ENCODE data around the gene TMEM256. TPM values are rescaled to one million over a fixed set of nuclear protein-coding genes. Genes with fewer than 3 reads are reported as not detected.

Gene TMEM256
- total RNA-seq, 1 experiment from 2014 or later: 151 TPM

GRCh38 chr17:7448461-7448860 lies 44.6 kb upstream of the TMEM256 start:
- no peak overlapping the region for H3K27ac Mint-ChIP-seq
- Histone ChIP-seq H2BK20ac (ENCODE audit: low read depth, low read length, poor library complexity, severe bottlenecking) (no peak overlapping the region), H3K27me3 (ENCODE audit: insufficient read depth, low read length) (peaks cover 1% of the 10 kb centered on the region; the same call in 1 of the 2 replicates), H2BK5ac (ENCODE audit: insufficient read length, low read length) (no peak overlapping the region), H4K8ac (replicated peaks; ENCODE audit: insufficient read length, low read depth, low read length) (no peak overlapping the region), H3K79me1 (ENCODE audit: insufficient read depth, low read depth, low read length, poor library complexity, severe bottlenecking) (no peaks in the 10 kb centered on the region), H3K4me2 (ENCODE audit: insufficient read depth, insufficient read length, low read length) (no peak overlapping the region), H3K27ac (ENCODE audit: insufficient read length, low read depth, low read length) (no peak overlapping the region), H2AFZ (ENCODE audit: low read length) (no peak overlapping the region), H3T11ph (ENCODE audit: low read length) (no peak overlapping the region), H2AK5ac (ENCODE audit: insufficient read length, low read length) (no peak overlapping the region), H3K18ac (ENCODE audit: insufficient read length, low read depth, low read length) (no peak overlapping the region), H3K14ac (ENCODE audit: insufficient read depth, low read length) (no peak overlapping the region), H3K9ac (ENCODE audit: extremely low read depth, insufficient read length, low read length) (no peak overlapping the region), H4K20me1 (ENCODE audit: control insufficient read depth, insufficient read depth, insufficient read length) (no peaks in the 10 kb centered on the region), H3K9me3 (ENCODE audit: control insufficient read depth, low read depth, low read length) (no peaks in the 10 kb centered on the region), H3K79me2 (ENCODE audit: insufficient read depth, low read length) (no peaks in the 10 kb centered on the region), H3K56ac (ENCODE audit: insufficient read length, low read depth, low read length) (no peak overlapping the region), H3K4ac (ENCODE audit: low read depth, low read length) (no peak overlapping the region), H4K91ac (ENCODE audit: insufficient read length, low read depth, low read length) (no peak overlapping the region), H3K23me2 (ENCODE audit: insufficient read length, low read depth, low read length, poor library complexity, severe bottlenecking) (peaks cover 7% of the 10 kb centered on the region), H2BK120ac (ENCODE audit: low read depth, low read length, poor library complexity, severe bottlenecking) (no peak overlapping the region), H3K4me1 (ENCODE audit: insufficient read depth, low read length) (no peaks in the 10 kb centered on the region; the same call in 1 of the 2 replicates), H3K23ac (ENCODE audit: insufficient read length, low read depth, low read length) (no peak overlapping the region), H2BK12ac (ENCODE audit: insufficient read length, low read depth, low read length) (no peak overlapping the region), H2BK15ac (ENCODE audit: low read depth, low read length) (no peak overlapping the region), H4K5ac (ENCODE audit: insufficient read length, low read depth, low read length) (no peak overlapping the region)
- no peaks in the 10 kb centered on the region; a peak in 1 of 5 replicates for H3K9me3 Mint-ChIP-seq
- H3K36me3 Mint-ChIP-seq (ENCODE audit: insufficient read depth in 1 of 3, low read depth in 3 of 3): peaks cover 7 to 18% (median 11%) of the 10 kb centered on the region in 3 experiments
- no peak for DNase-seq
- peaks cover 18 to 30% of the 10 kb centered on the region in 2 experiments for H3K4me1 Mint-ChIP-seq
- H3K27me3 Mint-ChIP-seq (ENCODE audit: low read depth): peaks cover 2% of the 10 kb centered on the region; the same call in 1 of the 2 replicates
- H3K4me3 Mint-ChIP-seq: no peak overlapping the region; a peak in 1 of 5 replicates
- TF ChIP-seq CTCF (conservative IDR thresholded peaks at IDR 0.05): no peak
- WGBS (ENCODE audit: extremely low coverage, insufficient read length, low lambda C conversion rate): no CpG with 5 or more reads among the region's 7 CpGs

Data from H9 (cell line).